Measurements from ENCODE around the gene RPL41.

The RPL41 gene

DNA sequence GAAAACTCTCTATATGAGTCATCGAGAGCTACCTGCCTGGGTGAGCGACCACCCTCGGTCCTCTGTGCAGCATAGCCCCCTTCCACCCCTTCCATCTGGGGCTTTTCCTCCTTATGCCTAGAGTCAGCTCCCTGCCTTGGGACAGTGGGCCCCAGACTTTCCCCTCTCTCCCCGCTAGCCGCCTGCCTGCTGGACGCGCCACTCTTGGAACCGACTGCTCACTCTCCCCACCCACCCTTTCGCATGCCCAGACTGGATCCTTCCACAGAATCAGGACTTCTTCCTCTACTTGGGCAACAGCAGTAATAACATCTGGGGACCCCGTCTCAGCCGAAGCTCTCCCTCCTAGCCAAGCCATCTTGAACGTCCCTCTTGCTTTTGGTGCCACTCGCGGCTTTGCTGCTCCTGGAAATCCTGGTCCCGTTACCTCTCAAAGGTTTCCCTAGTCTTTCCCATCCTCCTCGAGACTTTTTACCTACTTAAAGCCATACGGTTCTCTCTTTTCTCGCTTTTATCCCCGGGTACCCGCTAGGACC is 12.3 kb downstream of the RPL41 start:
- DNase-seq, result peak in 1 of 4 experiments; percentile 25

DNA sequence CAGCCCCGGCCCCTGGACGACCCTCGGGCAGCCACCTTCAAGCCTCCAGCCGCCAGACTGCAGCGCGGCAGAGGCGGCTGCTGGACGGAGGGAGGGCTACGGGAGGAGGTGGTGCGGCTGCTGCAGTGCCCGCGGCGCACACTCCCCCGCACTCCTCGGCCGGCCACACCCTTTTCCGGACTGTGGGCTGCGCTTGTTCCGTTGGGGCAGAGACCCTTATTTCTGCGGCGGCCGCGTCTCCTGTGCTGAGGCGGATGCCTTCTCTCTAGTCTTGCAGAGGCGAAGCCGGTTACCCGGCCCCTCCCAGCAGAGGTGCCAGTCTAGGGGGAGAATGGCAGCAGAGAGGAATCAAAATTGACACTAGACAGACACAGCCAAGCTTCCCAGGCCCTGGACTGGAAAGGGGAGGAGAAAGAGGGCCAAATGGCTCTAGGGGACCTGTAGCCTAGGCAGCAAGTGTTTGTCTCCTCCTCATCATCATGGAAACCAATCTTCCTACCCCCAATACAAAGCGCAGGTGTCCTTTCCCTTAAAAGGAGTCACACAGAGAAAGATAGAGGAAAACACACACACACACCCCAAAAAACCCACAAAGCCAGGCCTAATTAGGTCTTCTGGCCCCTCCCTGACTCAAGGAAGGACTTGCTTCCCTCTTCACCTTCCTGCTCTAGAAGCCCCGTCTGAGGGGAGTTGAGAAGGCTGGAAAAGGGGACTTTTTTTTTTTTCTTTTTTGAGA is 12.9 kb downstream of the RPL41 start:
- DNase-seq, result peak; percentile 11 to 61 (median 40)

DNA sequence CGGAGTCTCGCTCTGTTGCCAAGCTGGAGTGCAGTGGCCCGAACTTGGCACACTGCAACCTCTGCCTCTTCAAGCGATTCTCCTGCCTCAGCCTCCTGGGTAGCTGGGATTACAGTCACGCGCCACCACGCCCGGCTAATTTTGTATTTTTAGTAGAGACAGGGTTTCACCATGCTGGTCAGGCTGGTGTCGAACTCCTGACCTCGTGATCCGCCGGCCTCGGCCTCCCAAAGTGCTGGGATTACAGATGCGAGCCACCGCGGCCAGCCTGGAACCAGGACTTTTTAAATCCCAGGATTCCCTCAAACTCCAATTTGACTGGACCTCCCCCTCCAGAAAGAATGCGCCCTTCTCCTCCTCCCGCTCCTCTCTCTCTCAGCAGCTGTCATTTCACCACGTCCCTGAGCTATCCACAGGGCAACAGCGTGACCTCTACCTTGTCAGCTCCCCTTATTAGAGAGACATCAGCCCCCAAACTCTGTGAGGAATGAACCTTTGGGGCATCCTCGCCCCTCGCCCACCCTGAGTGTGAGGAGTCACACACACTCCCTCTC is 13.6 kb downstream of the RPL41 start:
- DNase-seq, result no peak

DNA sequence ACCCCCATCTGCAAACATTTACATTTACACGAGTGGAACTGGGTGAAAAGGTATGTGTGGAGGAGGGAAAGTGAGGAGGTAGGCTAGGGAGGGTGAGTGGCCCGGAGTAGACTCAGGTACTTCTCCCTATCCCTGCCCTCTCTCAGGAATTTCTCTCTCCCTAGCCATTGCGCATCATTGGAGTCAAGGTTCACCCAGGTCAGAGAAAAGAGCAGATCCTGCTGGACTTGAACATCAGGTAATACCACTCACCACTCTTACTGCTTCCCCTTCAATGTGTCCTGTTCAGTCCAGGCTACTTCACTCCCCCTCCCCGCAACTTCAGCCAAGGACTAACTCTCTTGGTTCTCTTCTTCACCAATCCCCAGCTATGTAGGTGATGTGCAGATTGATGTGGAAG is 14.4 kb downstream of the RPL41 start:
- DNase-seq, result no peak

DNA sequence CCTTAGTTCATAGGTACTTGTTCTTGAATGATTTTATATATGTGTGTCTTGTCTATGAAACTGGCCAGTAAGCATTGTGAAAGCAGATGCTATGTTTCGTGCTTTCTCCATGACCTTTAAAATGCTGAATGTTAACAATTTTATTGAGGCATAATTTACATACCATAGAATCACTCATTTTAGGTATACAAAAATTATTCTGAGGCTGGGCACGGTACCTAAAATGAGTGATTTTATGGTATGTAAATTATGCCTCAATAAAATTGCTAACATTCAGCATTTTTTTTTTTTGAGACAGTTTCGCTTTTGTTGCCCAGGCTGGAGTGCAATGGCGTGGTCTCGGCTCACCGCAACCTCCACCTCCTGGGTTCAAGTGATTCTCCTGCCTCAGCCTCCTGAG is 18.5 kb downstream of the RPL41 start:
- no peak for DNase-seq

DNA sequence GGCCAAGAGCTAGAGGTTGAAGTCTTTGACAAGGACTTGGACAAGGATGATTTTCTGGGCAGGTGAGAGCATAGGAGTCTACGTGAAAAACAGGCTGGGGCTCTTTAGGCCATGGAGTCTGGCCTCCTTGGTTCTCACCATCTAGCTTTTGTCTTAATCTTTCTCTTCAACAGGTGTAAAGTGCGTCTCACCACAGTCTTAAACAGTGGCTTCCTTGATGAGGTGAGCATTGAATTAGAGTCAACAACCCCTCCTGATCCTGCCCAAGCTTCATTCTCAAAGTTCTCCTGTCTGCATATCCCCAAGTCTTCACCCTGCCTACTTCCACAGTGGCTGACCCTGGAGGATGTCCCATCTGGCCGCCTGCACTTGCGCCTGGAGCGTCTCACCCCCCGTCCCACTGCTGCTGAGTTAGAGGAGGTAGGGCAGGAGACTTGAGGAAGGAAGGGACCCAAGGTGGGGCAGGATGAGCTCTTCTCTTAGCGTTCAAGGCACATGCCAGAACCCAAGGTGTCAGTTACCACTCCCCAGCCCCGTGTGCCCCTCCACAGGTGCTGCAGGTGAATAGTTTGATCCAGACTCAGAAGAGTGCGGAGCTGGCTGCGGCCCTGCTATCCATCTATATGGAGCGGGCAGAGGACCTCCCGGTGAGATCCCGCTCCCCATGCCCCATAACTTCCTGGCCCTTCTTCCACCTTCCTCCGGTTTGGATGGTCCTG is 21.6 kb downstream of the RPL41 start:
- no peak for DNase-seq

DNA sequence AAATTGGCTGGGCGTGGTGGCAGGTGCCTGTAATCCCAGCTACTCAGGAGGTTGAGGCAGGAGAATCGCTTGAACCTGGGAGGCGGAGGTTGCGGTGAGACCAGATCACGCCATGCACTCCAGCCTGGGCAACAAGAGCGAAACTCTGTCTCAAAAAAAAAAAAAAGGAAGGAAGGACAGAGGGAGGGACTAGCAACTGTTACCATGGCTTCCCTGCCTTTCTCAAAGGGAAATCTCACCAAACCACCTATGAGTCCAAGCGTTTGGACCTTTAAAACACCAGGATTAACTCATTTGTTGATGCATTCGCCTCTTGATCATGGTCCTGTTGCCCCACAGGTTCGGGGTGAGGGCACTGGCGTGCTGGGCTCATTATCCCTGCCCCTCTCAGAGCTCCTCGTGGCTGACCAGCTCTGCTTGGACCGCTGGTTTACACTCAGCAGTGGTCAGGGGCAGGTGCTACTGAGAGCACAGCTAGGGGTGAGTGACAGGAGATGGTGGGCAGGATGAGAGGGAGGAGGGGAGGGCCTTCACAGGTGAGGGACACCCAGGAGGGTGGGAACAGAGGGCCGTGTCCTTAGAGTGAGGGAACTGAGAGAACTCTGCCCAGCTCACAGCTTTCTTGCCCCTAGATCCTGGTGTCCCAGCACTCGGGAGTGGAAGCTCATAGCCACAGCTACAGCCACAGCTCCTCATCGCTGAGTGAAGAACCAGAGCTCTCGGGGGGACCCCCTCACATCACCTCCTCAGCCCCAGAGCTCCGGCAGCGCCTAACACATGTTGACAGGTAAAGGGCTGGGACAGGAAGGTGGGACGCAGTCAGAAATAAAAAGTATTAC is 25.7 kb downstream of the RPL41 start:
- no peak for DNase-seq

DNA sequence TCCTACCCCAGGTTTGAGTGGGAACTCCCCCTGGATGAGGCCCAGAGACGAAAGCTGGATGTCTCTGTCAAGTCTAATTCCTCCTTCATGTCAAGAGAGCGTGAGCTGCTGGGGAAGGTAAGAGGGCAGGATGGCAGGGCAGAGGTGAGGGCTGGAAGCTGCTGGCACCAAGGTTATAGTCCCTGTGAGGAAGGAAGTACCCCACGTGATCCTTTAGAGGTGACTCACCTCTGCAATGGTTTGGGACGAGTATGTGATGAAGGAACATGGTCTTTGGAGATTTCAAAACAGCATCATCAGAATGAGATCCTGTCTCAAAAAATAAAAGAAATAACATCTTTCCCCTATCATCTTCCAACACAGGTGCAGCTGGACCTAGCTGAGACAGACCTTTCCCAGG is 26.8 kb downstream of the RPL41 start:
- no peak for DNase-seq

DNA sequence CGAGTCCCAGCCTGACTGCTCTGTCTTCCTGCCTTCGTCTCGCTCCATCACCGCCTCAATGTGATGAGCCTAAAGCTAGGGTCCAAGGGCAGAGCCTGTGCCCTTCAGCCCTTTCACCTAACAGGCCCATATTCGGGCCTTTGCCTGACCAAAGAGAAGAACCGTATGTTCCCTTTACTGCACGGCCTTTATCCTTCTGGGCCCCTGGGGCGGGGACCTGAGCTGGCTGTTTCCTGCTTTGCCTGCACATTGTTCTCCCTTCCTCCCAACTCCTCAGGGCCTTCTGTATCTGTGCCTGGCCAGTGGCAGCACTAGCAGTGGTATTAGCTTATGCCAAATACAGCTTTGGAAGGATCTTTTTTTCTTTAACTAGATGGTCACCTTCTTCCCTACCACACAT is 27.4 kb downstream of the RPL41 start:
- no peak for DNase-seq

DNA sequence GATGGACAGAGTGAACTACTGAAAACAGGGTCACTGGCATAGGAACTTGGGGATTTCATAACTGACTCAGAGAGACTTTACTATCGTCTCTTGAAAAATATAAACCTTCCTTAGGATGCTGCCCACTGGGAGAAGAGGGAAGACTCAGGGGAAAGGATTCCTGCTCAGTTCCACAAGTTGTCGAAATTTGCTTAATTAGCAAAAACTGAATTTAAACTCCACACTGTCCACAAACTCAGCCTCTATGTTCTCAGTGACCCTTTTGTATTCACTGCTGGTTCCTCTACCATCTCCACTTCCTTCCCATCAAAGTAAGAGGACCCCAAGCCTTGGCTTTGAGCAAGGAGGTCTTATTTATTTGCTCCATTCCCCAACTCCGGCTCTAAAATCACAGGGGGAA is 28.8 kb downstream of the RPL41 start:
- DNase-seq, result no peak

DNA sequence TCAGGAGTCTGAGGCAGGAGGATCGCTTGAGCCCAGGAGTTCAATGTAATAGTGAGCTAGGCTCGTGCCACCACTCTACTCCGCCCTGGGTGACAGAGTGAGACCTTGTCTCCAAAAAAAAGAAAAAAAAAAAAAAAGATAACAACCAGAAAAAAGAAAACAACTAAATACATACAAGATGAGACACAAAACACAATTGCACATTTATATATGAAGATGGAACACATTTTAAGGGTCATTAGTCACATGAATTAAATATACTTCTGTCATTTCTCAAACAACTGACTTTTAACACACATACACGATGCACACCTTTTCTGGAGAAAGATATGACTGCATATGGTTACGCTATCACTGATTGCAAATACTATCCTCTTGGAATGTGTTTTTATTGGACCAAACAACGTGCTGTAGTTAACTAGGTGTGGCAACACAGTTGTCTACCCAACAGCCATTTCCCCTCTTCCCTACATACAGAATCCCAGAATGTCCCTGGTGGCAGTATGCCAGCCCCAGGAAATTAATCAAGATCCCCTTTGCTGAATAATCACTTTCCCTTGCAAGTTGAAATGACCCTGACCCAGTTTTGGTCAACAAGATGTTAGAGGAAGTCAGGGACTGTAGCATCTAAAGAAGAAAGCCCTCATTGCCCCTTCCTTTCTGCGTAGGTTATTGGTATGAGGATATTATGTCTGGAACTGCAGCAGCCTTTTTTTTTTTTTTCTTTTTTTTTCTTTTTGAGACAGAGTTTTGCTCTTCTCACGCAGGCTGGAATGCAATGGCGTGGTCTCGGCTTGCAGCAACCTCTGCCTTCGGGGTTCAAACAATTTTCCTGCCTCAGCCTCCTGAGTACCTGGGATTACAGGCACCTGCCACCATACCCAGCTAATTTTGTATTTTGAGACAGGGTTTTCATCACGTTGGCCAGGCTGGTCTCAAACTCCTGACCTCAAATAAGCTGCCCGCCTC is 30.3 kb downstream of the RPL41 start:
- DNase-seq, result no peak

DNA sequence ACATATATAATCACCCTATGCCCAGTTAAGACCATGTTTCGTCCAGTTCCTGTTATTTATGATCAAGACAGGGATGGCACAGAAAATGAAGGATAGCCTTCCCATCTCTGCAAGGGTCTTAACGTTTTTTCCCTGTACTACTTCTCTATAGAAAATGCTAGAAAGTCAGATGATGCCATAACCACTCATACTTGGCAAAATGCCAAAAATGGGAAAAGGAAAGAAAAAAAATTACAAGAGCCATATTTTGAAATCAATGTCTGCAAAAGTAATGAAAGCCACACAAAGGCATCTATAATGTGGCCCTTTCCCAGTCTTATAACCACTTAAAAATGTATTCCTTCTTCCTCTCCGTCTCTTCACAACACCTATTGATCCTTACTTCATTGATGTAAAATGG is 34.1 kb downstream of the RPL41 start:
- DNase-seq, result no peak

DNA sequence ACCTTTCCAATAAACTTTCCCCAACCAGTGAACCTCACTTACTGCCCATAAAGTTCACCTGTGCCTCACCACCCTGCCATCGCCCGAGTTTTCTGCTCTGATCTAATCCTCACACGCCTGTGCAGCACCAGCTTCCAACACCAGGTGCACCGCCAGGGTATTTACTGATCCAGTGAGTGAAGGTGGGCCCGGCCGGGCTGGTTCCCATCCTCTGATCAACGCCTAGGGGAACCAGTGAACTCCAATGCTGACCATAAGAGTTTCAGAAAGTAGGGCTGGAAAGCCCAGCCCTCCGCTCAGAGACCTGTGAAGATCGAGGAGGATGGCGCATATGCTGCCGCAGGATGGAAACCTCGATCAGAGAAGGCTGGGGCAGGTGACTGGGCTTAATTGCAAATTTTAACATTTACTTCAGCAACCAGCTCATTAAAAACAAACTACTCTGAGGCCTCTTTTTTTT is 35.3 kb downstream of the RPL41 start:
- peak; percentile 37 to 63 (median 48) for DNase-seq

DNA sequence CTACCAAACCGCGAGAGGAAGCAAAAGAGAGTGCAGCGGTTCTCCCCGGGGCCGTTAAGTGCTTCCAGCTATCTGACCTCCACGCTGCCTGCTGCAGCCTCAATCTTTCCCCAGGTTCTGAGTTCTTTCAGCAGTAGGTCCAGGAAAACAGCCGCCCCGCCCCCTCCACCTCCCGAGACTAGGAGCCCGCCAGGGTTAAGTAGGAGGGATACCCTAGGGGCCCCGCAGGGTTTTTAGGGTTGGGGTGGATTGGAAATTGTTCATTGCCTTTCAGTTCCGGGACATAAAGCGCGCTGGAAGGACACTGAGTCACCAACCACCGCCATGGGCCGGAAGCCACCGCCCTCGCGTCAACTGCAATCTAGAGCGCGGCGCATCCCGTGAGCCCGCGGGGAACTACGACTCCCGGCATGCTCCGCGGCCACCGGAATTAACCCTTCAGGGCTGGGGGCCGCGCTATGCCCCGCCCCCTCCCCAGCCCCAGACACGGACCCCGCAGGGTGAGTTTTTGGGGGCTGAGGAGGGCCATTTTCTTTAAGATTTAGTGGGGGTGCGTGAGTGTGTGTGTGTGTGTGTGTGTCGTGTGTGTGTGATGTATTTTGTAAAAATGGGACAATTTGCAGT is 35.8 kb downstream of the RPL41 start, which contains the start of gene MYL6B:
MYL6B (plus strand) TSS at position 456 of the 624 bp plus-strand sequence. CDS start 1,332 bp downstream, outside the sequence.
- peak; percentile 79 to 91 (median 84) for DNase-seq

DNA sequence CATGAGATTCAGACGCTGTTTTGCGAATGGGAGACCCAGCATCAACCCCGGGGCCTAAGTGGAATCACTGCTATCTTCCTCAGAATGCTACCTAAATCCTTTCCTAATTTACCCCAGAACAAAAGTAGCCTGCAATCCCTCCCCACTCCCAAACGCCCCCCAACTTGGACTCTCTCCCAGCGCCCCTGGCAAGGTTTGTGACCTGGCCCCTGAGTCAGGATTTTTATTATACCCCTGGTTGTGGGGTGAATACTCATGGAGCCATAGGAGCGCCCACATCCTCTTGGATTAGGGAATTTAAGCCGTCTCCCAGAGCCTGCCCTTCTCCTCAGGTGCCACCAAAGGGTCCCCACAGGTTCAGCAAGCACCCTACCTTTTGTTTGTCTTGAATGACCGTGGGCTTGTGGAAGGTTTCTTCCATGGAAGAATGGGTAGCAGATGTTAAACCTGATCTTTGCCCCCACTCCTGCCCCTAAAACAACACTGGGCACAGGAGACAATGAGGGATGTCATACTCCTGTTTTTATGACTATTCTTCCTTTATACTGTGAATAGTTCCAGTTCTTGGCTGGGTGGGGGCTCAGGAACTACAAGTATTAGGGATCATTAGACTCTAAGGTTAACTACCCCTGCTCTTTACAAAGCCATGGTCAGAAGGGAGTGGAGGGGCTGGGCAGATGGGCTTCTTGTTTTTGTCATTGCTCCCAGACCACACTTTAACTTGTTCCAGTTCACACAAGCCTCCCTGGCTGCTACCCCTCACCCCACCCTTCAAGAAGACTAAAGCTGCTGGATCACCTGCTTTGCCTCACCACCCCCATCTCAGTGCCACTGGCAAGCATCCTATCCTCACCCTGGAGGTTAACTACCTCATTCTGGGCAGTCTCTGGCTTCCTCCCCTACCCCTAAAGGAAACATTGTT is 36.6 kb downstream of the RPL41 start:
- no peak for DNase-seq

DNA sequence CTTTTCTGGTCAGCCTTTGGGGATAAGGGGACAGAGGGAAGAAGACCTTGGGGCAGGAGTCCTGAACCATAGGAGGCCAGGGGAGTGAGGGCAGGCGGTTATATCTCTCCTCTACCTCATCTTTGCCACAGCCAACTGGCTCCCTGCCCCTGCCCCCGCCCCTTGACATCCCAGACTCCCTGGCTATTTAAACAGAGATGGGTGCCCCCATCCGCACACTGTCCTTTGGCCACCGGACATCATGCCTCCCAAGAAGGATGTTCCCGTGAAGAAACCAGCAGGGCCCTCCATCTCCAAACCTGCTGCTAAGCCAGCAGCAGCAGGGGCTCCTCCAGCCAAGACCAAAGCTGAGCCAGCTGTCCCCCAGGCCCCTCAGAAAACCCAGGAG is 37.2 kb downstream of the RPL41 start:
- DNase-seq, result no peak

DNA sequence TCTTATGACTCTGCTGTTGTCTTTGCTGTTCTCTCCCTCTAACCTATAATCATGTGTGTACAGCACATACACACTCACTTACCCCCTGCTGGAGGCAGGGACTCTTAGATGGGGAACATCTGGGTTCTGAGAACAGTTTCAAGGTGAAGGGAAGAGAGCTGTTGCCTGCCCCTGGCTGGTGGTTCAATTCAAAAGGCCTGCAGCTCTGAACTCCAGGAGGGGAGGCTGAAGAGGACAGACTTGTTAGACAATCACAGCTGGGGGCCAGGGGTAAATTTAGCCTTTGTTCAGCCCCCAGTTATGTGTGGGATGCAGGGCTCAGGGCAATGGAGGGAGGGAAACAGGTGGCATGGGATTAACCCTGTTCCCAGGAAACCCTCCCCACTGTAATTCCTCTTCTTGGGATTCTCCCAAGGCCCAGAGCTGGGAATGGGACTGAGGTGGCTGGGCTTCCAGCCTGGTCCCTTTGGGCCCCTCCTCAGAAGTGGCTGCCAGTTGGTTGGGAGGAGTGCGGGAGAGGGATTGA is 37.9 kb downstream of the RPL41 start:
- DNase-seq, result no peak

DNA sequence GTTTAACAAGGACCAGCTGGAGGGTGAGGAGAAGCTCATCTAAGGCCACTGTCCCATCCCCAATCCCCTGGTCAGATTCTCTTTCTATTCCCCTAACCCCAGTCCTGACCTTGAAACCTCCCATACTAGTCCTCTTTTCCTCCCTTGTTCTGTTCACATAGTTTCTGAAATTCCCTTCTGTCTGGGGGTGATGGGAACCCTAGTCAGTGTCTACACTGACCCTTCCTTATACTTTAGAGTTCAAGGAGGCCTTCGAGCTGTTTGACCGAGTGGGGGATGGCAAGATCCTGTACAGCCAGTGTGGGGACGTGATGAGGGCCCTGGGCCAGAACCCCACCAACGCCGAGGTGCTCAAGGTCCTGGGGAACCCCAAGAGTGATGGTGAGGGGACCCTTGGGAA is 38.4 kb downstream of the RPL41 start:
- DNase-seq, result no peak

DNA sequence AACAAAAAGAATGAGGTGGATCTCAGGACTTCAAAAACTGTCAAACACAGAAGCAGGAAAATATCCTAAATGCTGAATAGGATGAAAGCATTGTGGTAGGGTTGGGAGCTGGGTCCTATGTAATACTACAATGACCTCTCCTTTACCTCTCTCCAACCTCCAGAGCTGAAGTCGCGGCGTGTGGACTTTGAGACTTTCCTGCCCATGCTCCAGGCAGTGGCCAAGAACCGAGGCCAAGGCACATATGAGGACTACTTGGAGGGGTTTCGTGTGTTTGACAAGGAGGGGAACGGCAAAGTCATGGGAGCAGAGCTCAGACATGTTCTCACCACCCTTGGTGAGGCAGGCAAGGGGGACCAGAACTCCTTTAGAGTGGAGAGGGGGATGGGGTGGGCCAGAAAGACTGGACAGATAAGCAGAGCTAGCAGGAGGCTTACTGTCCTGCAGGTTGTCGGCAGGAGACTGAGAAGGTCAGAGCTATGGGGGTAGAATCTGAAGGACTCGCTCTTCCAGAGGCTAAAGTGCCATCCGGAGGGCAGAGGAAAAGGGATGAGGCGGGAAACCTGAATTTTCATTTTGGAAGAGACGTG is 38.9 kb downstream of the RPL41 start:
- DNase-seq, result no peak
